ENCODE data around the gene IL1A. TPM values are rescaled to one million over a fixed set of nuclear protein-coding genes. Genes with fewer than 3 reads are reported as not detected.
"Not testable (repeated sequence)": the region's sequence is repeated elsewhere in the genome, so short reads cannot be mapped to it uniquely, and the experiment has no call there.

The IL1A gene, protein sequence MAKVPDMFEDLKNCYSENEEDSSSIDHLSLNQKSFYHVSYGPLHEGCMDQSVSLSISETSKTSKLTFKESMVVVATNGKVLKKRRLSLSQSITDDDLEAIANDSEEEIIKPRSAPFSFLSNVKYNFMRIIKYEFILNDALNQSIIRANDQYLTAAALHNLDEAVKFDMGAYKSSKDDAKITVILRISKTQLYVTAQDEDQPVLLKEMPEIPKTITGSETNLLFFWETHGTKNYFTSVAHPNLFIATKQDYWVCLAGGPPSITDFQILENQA
- total RNA-seq = 2.3 and 3.1 TPM in 2 replicates
- 1.1 and 1.4 TPM in 2 replicates for polyA plus RNA-seq

DNA sequence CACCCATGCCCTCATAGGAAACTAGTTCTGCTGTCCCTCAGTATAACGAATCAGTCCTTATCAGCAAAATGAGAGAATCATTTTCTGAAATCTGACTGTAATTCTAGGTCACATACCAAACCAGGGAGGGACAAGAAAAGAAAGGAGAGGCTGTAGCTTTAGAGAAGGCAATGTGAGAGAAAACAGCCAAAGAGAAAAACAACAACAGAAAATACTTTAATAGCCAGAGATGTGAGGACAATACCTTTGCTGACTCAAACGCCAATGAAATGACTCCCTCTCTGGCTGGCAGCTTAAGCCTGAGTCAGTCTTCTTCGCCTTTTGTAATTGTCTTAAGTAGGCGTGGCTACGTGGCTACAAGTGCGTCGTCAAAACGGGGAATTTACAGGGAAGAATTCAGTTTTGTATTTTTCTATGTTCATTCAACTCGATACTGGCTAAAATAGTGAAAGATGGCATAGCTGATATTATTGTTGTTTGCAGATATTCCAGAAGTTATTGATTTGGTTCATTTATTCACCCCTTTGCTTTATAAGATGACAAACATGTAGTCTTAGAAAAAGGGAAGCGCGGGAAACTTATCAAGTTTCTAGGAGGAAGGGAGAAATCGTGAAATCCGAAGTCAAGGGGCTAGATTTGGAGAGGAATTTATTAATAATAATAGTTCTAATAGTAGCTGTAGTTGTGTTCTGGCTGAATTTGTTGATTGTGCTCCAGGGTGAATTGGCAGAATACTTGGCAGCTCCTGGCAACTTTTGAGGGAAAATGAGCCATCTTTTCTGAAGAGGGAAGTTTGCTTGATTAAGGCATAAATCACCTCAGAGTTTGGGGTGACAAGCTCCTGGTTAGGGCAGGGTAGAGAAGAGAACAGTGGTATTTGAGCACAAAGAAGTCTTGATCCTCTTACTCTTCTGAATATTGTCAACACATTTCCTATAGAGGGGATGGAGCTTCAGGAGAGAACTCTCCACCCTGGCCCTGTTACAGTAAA lies at the start of gene IL1A:
Gene IL1A (minus strand): TSS at position 295 of the 991 bp plus-strand sequence. CDS start 723 bp downstream, outside the sequence.
- Histone ChIP-seq H3K36me3 (replicated peaks; ENCODE audit: insufficient read depth, low read depth) (no peaks in the 10 kb centered on the region), H3K9me2 (replicated peaks; ENCODE audit: insufficient read depth) (no peaks in the 10 kb centered on the region), H3K27me3 (no peaks in the 10 kb centered on the region), H3K27ac (peak within 1 kb of the TSS; percentile 39), H4K20me1 (ENCODE audit: insufficient read depth, poor library complexity, severe bottlenecking) (no peaks in the 10 kb centered on the region), H3K4me2 (peak within 1 kb of the TSS; percentile 65), H2AFZ (peak within 1 kb of the TSS; percentile 46), H3K9me3 (ENCODE audit: low read depth) (no peaks in the 10 kb centered on the region), H3K4me3 (peak within 1 kb of the TSS; percentile 2), H3K4me1 (ENCODE audit: insufficient read depth) (no peaks in the 10 kb centered on the region), H3K79me2 (no peaks in the 10 kb centered on the region)
- WGBS (ENCODE audit: low lambda C conversion rate, missing lambda C conversion rate) = 30% methylated on average over 13 of the region's 13 CpGs
- peak; percentile 71 for DNase-seq (ENCODE audit: low spot score)
- TF ChIP-seq, protein P1, sequence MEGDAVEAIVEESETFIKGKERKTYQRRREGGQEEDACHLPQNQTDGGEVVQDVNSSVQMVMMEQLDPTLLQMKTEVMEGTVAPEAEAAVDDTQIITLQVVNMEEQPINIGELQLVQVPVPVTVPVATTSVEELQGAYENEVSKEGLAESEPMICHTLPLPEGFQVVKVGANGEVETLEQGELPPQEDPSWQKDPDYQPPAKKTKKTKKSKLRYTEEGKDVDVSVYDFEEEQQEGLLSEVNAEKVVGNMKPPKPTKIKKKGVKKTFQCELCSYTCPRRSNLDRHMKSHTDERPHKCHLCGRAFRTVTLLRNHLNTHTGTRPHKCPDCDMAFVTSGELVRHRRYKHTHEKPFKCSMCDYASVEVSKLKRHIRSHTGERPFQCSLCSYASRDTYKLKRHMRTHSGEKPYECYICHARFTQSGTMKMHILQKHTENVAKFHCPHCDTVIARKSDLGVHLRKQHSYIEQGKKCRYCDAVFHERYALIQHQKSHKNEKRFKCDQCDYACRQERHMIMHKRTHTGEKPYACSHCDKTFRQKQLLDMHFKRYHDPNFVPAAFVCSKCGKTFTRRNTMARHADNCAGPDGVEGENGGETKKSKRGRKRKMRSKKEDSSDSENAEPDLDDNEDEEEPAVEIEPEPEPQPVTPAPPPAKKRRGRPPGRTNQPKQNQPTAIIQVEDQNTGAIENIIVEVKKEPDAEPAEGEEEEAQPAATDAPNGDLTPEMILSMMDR (IDR thresholded peaks at IDR 0.05; ENCODE audit: poor library complexity) = no peak
- TF ChIP-seq EZH2phosphoT487 (IDR thresholded peaks at IDR 0.05; ENCODE audit: low read depth, severe bottlenecking, unreplicated experiment) (no peak), EZH2 (IDR thresholded peaks at IDR 0.05; ENCODE audit: borderline replicate concordance) (no peak)

DNA sequence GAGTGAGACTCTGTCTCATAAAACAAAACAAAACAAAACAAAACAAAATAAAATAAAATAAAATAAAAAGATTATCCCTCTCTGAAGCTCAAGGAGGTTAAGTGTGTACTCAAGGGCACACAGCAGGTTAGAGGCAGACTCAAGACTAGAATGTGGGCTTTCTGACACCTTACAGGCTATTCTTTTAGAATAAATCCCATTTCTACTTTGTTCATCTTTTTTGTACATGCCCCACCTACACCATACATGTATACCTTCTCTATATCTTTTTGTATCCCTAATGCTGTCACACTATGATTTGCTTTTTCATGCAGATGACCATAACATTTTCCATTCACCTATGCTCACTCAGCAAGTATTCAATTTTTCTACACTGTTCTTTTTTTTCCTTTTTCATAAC lies 49.7 kb upstream of the IL1A start:
- Histone ChIP-seq H3K27me3 (no peaks in the 10 kb centered on the region), H2AFZ (no peak overlapping the region), H3K9me2 (replicated peaks; ENCODE audit: insufficient read depth) (no peaks in the 10 kb centered on the region), H3K36me3 (replicated peaks; ENCODE audit: insufficient read depth, low read depth) (no peaks in the 10 kb centered on the region), H3K9me3 (ENCODE audit: low read depth) (no peaks in the 10 kb centered on the region), H3K4me2 (peak overlapping the region; percentile 61), H3K4me1 (ENCODE audit: insufficient read depth) (peaks cover 33% of the 10 kb centered on the region), H3K4me3 (no peak overlapping the region), H3K79me2 (no peaks in the 10 kb centered on the region), H3K27ac (peak overlapping the region; percentile 10), H4K20me1 (ENCODE audit: insufficient read depth, poor library complexity, severe bottlenecking) (no peaks in the 10 kb centered on the region)
- DNase-seq (ENCODE audit: low spot score) = no peak
- TF ChIP-seq EZH2 (IDR thresholded peaks at IDR 0.05; ENCODE audit: borderline replicate concordance) (no peak), EZH2phosphoT487 (IDR thresholded peaks at IDR 0.05; ENCODE audit: low read depth, severe bottlenecking, unreplicated experiment) (no peak)
- TF ChIP-seq, protein P1 (IDR thresholded peaks at IDR 0.05; ENCODE audit: poor library complexity) = no peak

DNA sequence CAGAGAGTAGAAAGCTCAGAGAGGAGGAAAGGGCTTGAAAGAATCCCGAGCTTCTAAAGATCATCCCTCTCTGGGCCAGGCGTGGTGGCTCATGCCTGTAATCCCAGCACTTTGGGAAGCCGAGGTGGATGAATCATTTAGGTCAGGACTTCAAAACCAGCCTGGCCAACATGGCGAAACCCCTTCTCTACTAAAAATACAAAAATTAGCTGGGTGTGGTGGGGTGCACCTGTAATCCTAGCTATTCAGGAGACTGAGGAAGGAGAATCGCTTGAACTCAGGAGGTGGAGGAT lies 49.3 kb upstream of the IL1A start:
- WGBS (ENCODE audit: low lambda C conversion rate, missing lambda C conversion rate) = 97% methylated on average over 5 of the region's 5 CpGs
- H3K36me3 ChIP-seq (replicated peaks; ENCODE audit: insufficient read depth, low read depth); H3K79me2 ChIP-seq; H3K27me3 ChIP-seq; H2AFZ ChIP-seq; H3K4me2 ChIP-seq; H3K9me2 ChIP-seq (replicated peaks; ENCODE audit: insufficient read depth); H3K9me3 ChIP-seq (ENCODE audit: low read depth); H4K20me1 ChIP-seq (ENCODE audit: insufficient read depth, poor library complexity, severe bottlenecking); DNase-seq (ENCODE audit: low spot score); H3K4me3 ChIP-seq: not testable (repeated sequence)
- Histone ChIP-seq H3K4me1 (ENCODE audit: insufficient read depth) (peaks cover 33% of the 10 kb centered on the region), H3K27ac (peak overlapping the region; percentile 10)
